Esophagus muscularis mucosa (tissue), 4 donors: ENCODE results near the gene PDGFB. TPM values are rescaled to one million over a fixed set of nuclear protein-coding genes. Genes with fewer than 3 reads are reported as not detected.

ENCODE experiments used
- DNase-seq: peaks from one replicate; pipeline ENCODE4 v3.0.0-alpha.2; 2017; ENCODE audit errors: extremely low spot score
- H3K27ac ChIP-seq, 4 donors: fragments of 200-600 bp; sonication (generic); replicated peaks in 1 of 4; 1 replicate in 3 of 4; 2 replicates in 1 of 4; pipeline ENCODE4 v1.5.1; 2016 to 2019; ENCODE audit warnings: mild to moderate bottlenecking in 1 of 4
- H3K27me3 ChIP-seq, 4 donors: fragments of 200-600 bp; sonication (generic); one replicate each; pipeline versions ENCODE4 v1.5.1 to v1.6.0; 2016 to 2019
- H3K36me3 ChIP-seq, 4 donors: fragments of 200-600 bp; sonication (generic); one replicate each; pipeline ENCODE4 v1.5.1; 2016 to 2019
- H3K4me1 ChIP-seq, 4 donors: fragments of 200-600 bp; sonication (generic); one replicate each; pipeline ENCODE4 v1.5.1; 2016 to 2019
- H3K4me3 ChIP-seq, 4 donors: fragments of 200-600 bp; sonication (generic); 1 replicate in 2 of 4; 2 replicates in 2 of 4; pipeline ENCODE4 v1.5.1; 2016 to 2019; ENCODE audit warnings: mild to moderate bottlenecking in 4 of 4, moderate library complexity in 1 of 4
- H3K9me3 ChIP-seq, 4 donors: fragments of 200-600 bp; sonication (generic); 1 replicate in 3 of 4; 2 replicates in 1 of 4; pipeline ENCODE4 v1.5.1; 2016 to 2019
- CTCF ChIP-seq, 3 experiments: fragments of 200-600 bp in 2 of 3; fragments of 450-650 bp in 1 of 3; sonication (generic) in 2 of 3; IDR thresholded peaks; one replicate each; pipeline ENCODE4 v1.5.1; 2017 to 2019; ENCODE audit warnings: antibody characterized with exemption in 3 of 3, mild to moderate bottlenecking in 2 of 3, moderate library complexity in 1 of 3
- EP300 ChIP-seq: sonication (generic); formaldehyde crosslinking; IDR thresholded peaks from one replicate; pipeline ENCODE4 v1.6.1; 2017; ENCODE audit warnings: antibody characterized with exemption
- POLR2A ChIP-seq: fragments of 450-650 bp; IDR thresholded peaks from one replicate; pipeline ENCODE4 v1.6.1; 2017; ENCODE audit warnings: antibody characterized with exemption, moderate library complexity, mild to moderate bottlenecking, low read depth
- POLR2AphosphoS5 ChIP-seq, 2 donors: sonication (generic); formaldehyde crosslinking; IDR thresholded peaks; one replicate each; pipeline ENCODE4 v1.6.1; 2017; ENCODE audit warnings: antibody characterized with exemption in 2 of 2
- WGBS: methylation state at CpG from one replicate; pipeline ENCODE4 v1.1.5; 2018; 5-methylcytosine and 5-hydroxymethylcytosine counted together
- intact Hi-C: fragments of 100-400 bp; cut with DNase I; formaldehyde crosslinking; loops from one replicate; pipeline ENCODE4 v1.15.1; 2023
- total RNA-seq, 4 donors: library from RNA; depleted of rRNA; stranded (reverse); fragments of >200 nt; gene quantifications; one replicate each; pipeline versions ENCODE4 v1.1.0 to v1.2.1, GENCODE V29; 2016

Gene PDGFB
- total RNA-seq, 4 donors from 2014 or later: 12.3 to 25.4 (median 18.8) TPM

- peaks cover 43 to 54% (median 50%) of the 10 kb centered on the region in 4 donors for H3K4me1 ChIP-seq
These were observed 63.0 kb downstream of the PDGFB start for GRCh38 chr22:39181778-39182177.

GRCh38 chr22:39181356-39181755 is 63.4 kb downstream of the PDGFB start:
- intact Hi-C loops: no loop called here
- Histone ChIP-seq H3K4me3 (no peak overlapping the region), H3K27ac (no peak overlapping the region), H3K27me3 (no peaks in the 10 kb centered on the region), H3K4me1 (peaks cover 47 to 58% (median 54%) of the 10 kb centered on the region in 4 donors), H3K9me3 (peaks cover 0 to 7% (median 3%) of the 10 kb centered on the region in 4 donors), H3K36me3 (no peaks in the 10 kb centered on the region)
- no peak for TF ChIP-seq POLR2A
- WGBS: 98% methylated on average over 7 of the region's 8 CpGs
- DNase-seq: no peak

More at GRCh38 chr22:39181778-39182177, 63.0 kb downstream of the PDGFB start:
- Histone ChIP-seq H3K27ac (no peak overlapping the region), H3K9me3 (peaks cover 0 to 7% (median 3%) of the 10 kb centered on the region in 4 donors), H3K36me3 (no peaks in the 10 kb centered on the region), H3K4me3 (no peak overlapping the region), H3K27me3 (no peaks in the 10 kb centered on the region)
- DNase-seq: no peak
- 96% methylated on average over 4 of the region's 5 CpGs for WGBS
- intact Hi-C loops: no loop called here
- TF ChIP-seq EP300: no peak
- TF ChIP-seq POLR2AphosphoS5 (IDR thresholded peaks at IDR 0.05): no peak
- TF ChIP-seq POLR2A: no peak
- no peak for TF ChIP-seq CTCF (IDR thresholded peaks at IDR 0.05)

- Histone ChIP-seq H3K4me3 (no peak overlapping the region), H3K4me1 (peaks cover 52 to 61% (median 57%) of the 10 kb centered on the region in 4 donors), H3K9me3 (peaks cover 0 to 7% (median 3%) of the 10 kb centered on the region in 4 donors), H3K27ac (peak overlapping the region; percentile 54 to 86 (median 70)), H3K36me3 (no peaks in the 10 kb centered on the region), H3K27me3 (no peaks in the 10 kb centered on the region)
- TF ChIP-seq POLR2A (no peak), CTCF (IDR thresholded peaks at IDR 0.05) (no peak), EP300 (no peak), POLR2AphosphoS5 (IDR thresholded peaks at IDR 0.05) (no peak)
- intact Hi-C loops: loop anchor here (10.0 kb wide), 1 partner anchor 345 kb away; the partner anchor contains the start of gene ATF4
- WGBS: 79% methylated on average over 21 of the region's 21 CpGs
- DNase-seq: no peak
These were observed 64.9 kb downstream of the PDGFB start for GRCh38 chr22:39179841-39180335.

GRCh38 chr22:39179401-39179827 is 65.4 kb downstream of the PDGFB start:
- intact Hi-C loops: loop anchor here (10.0 kb wide), 1 partner anchor 345 kb away; the partner anchor contains the start of gene ATF4
- Histone ChIP-seq H3K4me1 (peaks cover 52 to 61% (median 57%) of the 10 kb centered on the region in 4 donors), H3K27ac (peak overlapping the region; percentile 54 to 86 (median 70)), H3K9me3 (peaks cover 0 to 7% (median 3%) of the 10 kb centered on the region in 4 donors), H3K4me3 (no peak overlapping the region), H3K27me3 (no peaks in the 10 kb centered on the region), H3K36me3 (no peaks in the 10 kb centered on the region)
- no peak for DNase-seq
- 80% methylated on average over 6 of the region's 6 CpGs for WGBS
- no peak for TF ChIP-seq POLR2A
- no peak for TF ChIP-seq POLR2AphosphoS5 (IDR thresholded peaks at IDR 0.05)
- no peak for TF ChIP-seq CTCF (IDR thresholded peaks at IDR 0.05)
- TF ChIP-seq EP300: no peak

GRCh38 chr22:39178206-39179111 is 66.3 kb downstream of the PDGFB start:
- H3K27ac ChIP-seq: peak overlapping the region; percentile 67 to 86 (median 74)

More at GRCh38 chr22:39178206-39179111, 66.3 kb downstream of the PDGFB start:
- peaks cover 59 to 63% (median 62%) of the 10 kb centered on the region in 4 donors for H3K4me1 ChIP-seq
- DNase-seq: no peak
- no peaks in the 10 kb centered on the region for H3K27me3 ChIP-seq
- WGBS: 87% methylated on average over 19 of the region's 19 CpGs
- intact Hi-C loops: loop anchor here (10.0 kb wide), 1 partner anchor 346 kb away; the partner anchor contains the start of gene ATF4
- peaks cover 0 to 7% (median 3%) of the 10 kb centered on the region in 4 donors for H3K9me3 ChIP-seq
- peak in 1 of 2 donors; percentile 34 for TF ChIP-seq POLR2AphosphoS5 (IDR thresholded peaks at IDR 0.05)
- no peak for TF ChIP-seq POLR2A
- TF ChIP-seq EP300: no peak
- no peak overlapping the region for H3K4me3 ChIP-seq
- no peaks in the 10 kb centered on the region for H3K36me3 ChIP-seq
